ENCODE measurements around the gene TMC8.

The TMC8 gene

GRCh38 chr17:78179372-78179771, 48.8 kb downstream of the TMC8 start:
- DNase-seq (ENCODE audit: low read depth in 2 of 2, low spot score in 1 of 2), result no peak

- DNase-seq (ENCODE audit: low read depth in 2 of 2, low spot score in 1 of 2), result no peak
Measured at GRCh38 chr17:78180083-78180482, 49.5 kb downstream of the TMC8 start.

GRCh38 chr17:78180508-78180907, 49.9 kb downstream of the TMC8 start:
- no peak for DNase-seq (ENCODE audit: low read depth in 2 of 2, low spot score in 1 of 2)

GRCh38 chr17:78182504-78182903, 51.9 kb downstream of the TMC8 start:
- no peak for DNase-seq (ENCODE audit: low read depth in 2 of 2, low spot score in 1 of 2)

- DNase-seq (ENCODE audit: low read depth in 2 of 2, low spot score in 1 of 2), result no peak
Measured at GRCh38 chr17:78183916-78184315, 53.3 kb downstream of the TMC8 start.

GRCh38 chr17:78184351-78184750, 53.8 kb downstream of the TMC8 start:
- no peak for DNase-seq (ENCODE audit: low read depth in 2 of 2, low spot score in 1 of 2)

- no peak for DNase-seq (ENCODE audit: low read depth in 2 of 2, low spot score in 1 of 2)
Measured at GRCh38 chr17:78184868-78185267, 54.3 kb downstream of the TMC8 start.

GRCh38 chr17:78185981-78186691, 55.6 kb downstream of the TMC8 start:
- no peak for DNase-seq (ENCODE audit: low read depth in 2 of 2, low spot score in 1 of 2)

GRCh38 chr17:78186692-78187595, 56.4 kb downstream of the TMC8 start, which contains the start of the genes AFMID and TK1:
AFMID (plus strand) TSS chr17:78187362; CDS start chr17:78187371, 9 bp downstream.
TK1 (minus strand) TSS chr17:78187052; CDS start chr17:78186994, 58 bp downstream.
- peak; percentile 26 to 51 for DNase-seq (ENCODE audit: low read depth in 2 of 2, low spot score in 1 of 2)
